GM19025 (cell line): Measurements from ENCODE around the gene QRSL1.
A peak's percentile ranks its signal among the peaks of the same experiment; 100 is the strongest.
"Not testable (repeated sequence)": the region's sequence is repeated elsewhere in the genome, so short reads cannot be mapped to it uniquely, and the experiment has no call there.

Experiments used
- ATAC-seq: cut with Tn5 transposase; IDR thresholded peaks from one replicate; pipeline ENCODE4 v1.9.1; 2021; ENCODE audit warnings: mild to moderate bottlenecking, low read depth, moderate library complexity; ENCODE audit not compliant: unreplicated experiment

The QRSL1 gene, protein sequence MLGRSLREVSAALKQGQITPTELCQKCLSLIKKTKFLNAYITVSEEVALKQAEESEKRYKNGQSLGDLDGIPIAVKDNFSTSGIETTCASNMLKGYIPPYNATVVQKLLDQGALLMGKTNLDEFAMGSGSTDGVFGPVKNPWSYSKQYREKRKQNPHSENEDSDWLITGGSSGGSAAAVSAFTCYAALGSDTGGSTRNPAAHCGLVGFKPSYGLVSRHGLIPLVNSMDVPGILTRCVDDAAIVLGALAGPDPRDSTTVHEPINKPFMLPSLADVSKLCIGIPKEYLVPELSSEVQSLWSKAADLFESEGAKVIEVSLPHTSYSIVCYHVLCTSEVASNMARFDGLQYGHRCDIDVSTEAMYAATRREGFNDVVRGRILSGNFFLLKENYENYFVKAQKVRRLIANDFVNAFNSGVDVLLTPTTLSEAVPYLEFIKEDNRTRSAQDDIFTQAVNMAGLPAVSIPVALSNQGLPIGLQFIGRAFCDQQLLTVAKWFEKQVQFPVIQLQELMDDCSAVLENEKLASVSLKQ

DNA sequence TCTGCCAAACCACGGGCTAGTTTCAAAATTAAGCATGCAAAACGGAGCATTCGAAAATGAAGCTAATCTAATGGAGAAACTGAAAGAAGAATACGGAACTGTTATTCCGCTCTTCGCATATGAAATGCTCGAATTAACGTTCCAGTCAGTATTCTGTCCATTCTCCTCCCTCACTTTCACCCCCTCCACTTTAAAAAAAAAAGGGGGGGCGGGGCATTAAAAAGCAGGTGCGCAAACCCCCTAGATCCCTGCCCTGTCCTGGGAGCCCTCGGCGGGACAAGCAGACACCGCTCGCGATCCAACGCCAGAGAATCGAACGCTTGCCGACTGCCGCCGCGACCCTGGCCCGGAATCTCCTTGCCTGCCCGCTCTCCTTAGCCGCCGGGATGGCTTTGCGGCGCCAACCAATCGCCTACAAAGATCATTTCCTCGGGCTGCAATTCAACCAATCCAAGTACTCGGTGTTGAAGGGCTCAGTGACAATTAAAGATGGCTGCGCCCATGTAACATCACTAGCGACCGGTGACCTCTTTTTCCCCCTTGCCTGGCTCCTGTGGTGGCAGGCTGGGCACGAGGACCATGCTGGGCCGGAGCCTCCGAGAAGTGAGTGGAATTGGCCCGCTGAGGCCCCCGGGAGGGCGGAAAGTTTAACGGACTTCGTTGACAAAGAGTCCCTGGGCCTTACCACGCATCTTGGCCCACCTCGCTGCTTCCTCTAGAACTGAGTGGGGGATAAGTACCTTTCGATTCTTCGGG lies at the start of gene QRSL1, which contains the start of gene RTN4IP1:
QRSL1 (plus strand) TSS at position 476 of the 756 bp plus-strand sequence; CDS start at position 580, 104 bp downstream.
RTN4IP1 (minus strand) TSS at position 396 of the 756 bp plus-strand sequence. CDS start 477 bp downstream, outside the sequence.
- peak; percentile 79 for ATAC-seq

DNA sequence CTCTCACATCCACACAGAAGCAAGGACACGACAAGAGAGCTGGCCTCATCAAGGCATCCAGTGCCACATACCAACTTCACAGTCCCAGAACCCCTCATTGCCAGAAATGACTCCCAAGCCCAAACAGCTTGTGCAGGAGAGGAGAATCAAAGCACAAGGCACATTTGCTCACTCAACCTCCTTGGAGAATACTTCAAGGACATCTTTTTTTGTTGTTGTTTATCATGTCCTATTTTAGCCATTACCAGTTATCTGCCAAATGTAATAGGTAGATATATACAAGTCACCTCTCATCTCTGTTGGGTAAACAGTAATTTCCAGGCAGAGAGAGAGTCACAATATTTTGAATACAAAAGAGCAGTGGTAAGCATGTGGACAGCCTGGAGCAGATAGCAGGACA lies 47.9 kb upstream of the QRSL1 start:
- no peak for ATAC-seq

DNA sequence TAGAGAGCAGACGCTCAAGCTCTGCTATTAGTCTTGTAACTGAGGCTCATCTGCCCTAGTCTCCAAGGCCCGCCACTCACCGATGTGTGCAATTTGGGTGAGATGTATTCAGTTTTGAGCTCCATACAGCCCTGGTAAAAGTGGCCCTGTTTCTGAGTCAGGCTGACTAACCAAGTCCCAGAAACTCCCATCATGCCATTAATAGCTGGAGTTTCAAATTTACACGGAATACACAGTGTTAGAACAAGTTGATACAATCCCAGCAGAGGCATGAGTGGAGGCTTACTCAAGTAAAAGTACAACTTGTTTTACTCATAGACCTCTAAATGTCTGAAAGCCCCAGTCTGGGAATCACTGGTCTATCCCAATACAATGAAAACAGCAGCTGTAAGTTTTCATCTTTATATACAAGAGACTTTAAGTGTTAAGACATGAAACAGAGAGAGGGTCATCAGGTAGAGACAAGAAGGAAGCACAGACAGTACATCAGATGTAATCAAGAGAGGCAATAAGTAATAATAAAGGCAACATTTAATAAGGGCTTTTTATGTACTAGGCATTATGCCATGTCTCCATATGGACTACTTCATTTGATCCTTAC lies 42.5 kb upstream of the QRSL1 start:
- no peak for ATAC-seq

DNA sequence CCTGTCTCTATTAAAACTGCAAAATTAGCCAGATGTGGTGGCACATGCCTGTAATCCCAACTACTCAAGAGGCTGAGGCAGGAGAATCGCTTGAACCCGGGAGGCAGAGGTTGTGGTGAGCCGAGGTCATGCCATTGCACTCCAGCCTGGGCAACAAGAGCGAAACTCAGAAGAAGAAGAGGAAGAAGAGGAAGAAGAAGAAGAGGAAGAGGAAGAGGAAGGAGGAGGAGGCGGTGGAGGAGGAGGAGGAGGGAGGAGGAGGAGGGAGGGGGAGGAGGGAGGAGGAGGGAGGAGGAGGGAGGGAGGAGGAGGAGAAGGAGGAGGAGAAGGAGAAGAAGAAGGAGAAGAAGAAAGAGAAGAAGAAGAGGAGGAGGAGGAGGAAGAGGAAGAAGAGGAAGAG lies 40.4 kb upstream of the QRSL1 start:
- not testable (repeated sequence) for ATAC-seq

DNA sequence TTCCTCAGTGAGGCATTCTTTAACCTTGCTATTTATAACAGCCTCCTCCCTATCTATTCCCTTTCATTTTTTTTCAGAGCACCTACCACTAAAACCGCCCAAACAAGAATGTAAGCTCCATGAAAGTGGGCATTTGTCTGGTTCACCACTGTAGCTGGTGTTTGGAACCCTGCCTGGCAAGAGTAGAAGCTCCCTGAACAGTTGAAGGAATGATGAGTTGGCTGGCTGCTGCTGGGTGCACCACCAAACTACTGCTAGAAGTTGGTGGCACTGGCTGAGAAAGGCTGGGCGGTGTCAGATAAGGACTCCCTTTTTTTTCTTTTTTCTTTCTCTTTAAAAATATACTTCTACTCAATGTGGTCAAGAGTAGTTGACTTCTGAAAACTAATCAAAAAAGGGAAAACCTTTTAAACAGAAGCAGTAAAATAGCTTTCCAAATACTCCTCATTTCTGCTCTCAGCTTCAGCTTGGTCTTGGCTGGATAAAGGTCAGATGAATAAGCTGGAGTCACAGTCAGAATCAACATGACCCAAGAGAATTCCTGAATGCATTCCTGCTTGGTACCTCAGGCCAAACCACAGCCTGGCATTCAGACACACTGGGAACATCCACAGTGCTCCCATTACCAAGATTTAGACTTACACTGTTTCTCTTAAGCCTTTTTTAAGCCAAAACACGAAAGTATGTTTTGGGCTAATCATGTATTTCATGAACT lies 38.1 kb upstream of the QRSL1 start:
- ATAC-seq, result no peak

DNA sequence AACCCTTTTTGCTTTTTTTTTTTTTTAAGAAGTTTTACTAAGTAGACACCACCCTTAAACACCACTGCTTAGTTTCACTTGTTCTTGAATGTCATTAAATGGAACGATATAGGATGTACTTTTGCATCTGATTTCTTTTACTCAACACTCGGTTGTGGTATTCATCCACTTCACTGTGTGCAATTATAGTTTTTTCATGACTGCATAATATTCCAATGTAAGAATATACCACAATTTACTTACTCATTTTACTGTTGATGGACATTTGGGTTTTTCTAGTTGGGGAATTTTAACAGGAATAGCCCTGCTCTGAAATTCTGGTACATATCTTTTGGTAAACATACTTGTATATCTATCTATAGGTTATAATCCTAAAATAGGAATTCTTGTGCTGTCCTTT lies 29.9 kb upstream of the QRSL1 start:
- no peak for ATAC-seq

DNA sequence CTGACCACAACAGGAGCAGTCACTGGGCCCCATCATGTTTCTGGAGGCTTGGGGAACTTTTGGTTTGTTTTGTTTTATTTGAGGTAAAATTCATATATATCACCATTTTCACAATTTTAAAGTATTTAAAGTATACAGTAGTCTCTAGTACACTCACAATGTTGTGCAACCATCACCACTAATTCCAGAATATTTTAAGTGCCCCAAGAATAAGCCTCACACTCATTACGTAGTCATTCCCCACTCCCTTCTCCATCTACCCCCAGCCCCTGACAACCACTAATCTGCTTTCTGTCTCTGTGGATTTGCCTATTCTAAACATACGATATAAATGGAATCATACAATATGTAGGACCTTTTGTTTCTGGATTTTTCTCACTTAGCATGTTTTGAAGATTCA lies 29.0 kb upstream of the QRSL1 start:
- ATAC-seq, result no peak

DNA sequence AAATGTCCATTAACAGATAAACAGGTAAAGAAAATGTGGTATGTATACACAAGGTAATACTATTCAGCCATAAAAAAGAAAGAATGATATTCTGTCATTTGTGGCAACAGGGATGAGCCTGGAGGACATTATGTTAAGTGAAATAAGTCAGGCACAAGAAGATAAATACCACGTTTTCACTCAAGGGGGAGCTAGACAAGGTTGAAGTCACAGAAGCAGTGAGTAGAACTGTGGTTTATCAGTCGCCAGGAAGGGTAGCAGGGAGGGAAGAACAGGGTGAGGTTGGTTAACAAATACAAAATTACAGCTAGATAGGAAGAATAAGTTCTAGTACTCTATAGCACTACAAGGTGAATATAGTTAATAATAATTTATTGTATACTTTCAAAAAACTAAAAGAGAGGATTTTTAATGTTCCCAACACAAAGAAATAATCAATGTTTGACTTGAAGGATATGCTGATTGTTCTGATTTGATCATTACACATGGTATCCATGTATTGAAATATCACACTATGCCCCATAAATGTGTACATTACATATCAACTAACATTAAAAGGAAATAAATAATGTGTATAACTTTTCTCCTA lies 21.2 kb upstream of the QRSL1 start:
- no peak for ATAC-seq

DNA sequence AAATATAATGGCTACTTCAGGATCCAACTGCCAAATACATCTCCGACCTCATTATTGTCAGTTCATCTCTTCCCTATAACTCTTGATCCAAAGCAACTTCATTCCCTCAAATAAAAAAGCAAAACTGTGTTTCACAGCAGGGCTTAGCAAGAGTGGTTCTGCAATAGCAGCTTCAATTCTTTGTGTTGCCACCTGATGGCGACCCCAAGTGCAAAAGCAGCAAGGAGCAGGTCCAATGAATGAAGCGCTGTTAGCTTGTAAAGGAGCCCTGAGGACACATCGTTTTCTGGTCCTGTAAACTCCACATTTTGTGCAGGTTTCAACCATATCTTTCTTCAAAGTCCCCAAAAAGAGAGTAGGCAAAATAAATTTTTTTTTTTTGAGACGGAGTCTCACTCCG lies 19.7 kb upstream of the QRSL1 start:
- ATAC-seq, result no peak

DNA sequence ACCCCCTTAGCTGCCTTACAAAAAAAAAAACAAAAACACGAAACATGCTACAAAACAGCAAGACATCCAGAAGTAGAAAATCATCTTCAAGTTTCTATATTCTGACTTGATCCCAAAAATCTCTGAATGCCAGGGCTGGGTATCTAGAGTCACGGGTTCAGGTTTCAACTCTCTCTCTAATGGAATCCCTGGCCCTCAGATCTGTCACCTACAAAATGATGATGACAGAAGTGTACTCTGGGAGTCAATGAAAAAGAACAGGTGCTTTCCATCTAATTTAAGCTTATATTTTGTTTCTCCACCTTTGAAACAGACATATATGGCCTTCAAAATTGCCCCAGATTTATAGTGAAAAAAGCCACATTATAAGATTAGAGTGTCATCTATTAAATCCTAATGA lies 18.3 kb upstream of the QRSL1 start:
- ATAC-seq, result no peak

DNA sequence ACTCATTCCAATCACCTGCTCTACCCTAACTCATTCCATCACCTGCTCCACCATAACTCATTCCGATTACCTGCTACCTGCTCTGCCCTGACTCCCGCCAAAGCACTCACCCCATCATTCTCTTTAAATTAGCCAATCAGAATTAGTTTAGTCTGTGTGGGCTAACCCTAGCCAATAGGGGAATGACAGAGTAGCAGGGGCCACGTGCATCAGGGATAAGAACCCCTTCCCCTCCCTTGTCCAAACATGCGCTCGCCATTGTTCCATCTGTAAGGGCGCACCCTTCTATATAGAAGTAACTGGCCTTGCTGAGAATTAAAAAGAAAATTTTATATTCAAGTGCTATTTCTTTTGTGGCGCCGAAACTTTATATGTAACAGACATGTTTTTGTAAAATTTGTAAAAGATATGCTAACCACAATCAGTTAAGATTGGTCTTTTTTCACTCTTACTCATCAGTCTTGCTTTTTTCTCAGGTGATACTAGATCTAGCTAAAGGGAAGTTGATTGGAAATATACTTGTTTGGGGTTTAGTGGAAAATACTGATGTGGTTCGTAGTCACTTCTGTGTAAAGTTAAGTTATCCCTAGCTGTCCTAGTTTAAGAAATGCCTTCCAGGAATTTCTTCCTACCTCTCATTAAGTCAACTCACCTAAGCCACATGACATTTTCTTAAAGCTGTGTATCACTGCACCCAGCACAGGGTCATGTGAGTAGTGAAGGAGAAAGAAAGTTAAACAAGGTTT lies 16.5 kb upstream of the QRSL1 start:
- ATAC-seq, result no peak

DNA sequence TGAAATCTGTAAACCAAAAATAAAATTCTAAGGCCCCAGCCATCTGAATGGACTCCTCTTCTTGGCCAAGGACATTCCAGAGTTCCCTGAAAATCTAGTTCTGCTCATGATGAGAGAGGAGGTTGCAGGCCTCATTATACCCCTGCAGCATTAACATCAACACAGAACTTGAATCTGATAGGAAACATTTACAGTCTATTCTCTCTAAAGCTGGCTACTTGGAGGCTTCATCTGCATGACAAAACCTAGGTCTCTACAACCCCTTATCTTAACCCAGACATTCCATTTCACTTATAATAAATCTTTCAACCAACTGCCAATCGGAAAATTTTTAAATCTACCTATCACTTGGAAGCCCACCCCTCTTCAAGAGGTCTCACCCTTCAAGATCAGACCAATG lies 15.8 kb upstream of the QRSL1 start:
- ATAC-seq, result no peak

DNA sequence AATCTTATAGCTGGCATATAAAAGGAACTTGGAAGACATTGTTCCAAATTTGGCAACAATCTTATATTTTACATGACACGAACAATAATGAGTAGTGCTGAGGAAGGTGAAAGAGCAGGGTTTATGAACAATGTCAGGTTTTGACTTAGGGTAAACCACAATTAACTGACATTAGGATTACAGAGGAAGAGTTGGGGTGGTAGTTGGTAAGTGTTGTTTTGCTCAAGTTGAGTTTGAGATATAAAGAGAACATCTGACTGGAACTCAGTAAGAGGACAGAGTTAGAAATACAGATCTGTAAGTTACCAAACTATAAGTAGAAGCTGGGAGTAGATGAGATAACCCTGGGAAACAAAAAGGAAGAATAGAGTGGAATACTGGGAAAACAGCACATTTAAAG lies 15.2 kb upstream of the QRSL1 start:
- ATAC-seq, result no peak

DNA sequence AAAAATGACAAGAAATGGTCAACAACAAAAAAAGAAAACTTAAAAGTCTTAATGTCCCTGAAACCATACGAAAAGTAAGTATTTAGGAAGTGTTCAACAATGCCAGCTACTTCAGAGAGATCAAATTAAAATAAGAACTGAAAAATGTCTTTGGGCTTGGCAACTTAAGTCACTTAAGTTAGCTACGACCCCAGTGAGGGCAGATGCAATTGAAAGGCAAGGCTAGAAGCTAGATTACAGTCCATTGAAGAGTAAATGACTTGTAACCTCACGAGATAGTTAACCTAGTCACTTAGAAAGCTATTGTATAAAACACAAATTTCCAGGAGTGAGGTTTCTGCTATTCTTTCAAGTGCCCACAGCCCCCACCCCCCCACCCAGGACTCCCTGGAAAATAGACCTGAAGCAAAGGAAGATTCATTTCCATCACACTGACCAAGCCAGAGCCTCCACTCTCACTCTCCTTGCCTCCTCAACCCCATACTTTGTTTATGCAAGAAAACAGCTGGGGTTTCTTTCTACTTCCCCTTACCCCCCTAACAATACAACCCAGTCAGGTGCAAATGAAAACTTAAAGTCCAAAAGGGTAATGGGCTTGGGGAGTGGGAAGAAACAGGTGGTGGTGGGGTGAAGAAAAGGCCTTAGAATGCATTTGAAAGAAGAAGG lies 14.7 kb upstream of the QRSL1 start:
- ATAC-seq, result no peak

DNA sequence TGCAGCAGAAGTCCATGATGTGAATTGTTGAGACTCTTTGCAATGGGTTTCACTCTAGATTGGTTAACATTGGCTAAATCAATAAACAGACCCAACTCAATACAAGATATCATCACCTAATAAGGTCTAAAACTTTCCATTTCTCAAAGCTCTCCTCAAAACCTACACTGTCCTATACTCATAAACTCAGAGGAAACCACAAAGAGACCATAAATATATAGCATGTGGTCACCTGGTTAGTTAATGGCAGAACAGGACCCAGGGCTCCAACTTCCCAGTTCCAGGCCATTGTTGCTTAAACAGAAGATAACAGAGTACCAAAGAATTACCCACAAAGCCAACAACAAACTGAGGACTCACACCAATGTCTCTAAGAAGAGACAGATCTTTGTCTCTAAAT lies 12.1 kb upstream of the QRSL1 start:
- ATAC-seq, result no peak

DNA sequence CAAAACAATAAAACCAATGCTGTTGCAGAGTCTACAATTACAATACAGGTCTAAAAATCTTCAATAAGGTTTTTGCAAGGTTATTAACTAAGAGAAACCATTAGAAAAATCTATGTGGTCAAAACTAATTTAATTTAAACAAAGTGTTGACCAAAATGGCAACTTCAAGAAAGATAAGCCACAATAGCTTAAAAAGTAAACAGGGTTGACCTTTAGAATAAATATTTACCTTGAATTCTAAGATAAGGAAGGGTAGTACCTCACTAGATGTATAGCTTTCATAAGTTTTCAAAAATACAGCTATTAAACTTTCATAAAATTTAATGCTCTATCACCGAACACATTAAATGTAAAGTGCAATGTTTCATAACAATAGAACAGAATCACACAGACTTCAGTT lies 11.5 kb upstream of the QRSL1 start:
- no peak for ATAC-seq

DNA sequence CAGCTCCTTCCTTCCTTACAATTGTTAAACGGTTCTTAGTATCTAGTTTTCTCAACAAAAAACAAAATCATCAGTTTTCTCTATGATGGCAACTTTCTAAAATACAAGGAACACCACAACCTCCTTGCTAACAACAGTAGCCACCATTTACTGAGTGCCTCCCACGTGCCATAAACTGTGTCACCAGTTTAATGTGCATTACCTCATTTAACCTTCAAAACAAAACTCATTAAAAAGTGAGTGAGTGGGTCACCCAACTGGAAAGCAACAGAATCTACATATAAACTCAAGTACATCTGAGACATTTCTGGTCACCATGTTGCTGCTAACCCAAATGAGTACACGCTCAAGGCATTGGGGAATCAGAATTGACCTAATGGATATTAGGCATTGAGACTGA lies 11.1 kb upstream of the QRSL1 start:
- no peak for ATAC-seq

DNA sequence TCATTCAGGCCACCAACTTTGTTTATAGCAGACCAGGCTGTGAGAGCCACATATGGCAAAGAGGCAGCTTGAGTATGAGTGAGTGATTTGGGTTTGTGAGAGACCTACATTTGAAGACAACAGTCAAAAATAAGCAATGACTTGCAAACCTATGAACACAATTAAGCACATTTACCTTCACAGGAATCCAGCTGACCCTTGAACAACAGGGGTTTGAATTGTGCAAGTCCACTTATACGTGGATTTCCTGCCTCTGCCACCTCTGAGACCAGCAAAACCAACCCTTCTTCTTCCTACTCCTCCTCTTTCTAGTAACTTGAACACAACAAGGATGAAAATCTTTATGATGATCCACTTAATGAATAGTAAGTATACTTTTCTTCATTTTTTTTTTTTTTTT lies 10.2 kb upstream of the QRSL1 start:
- no peak for ATAC-seq
